Keratinocyte (primary cell): ENCODE data around the gene CPNE7. TPM values are rescaled to one million over a fixed set of nuclear protein-coding genes. Genes with fewer than 3 reads are reported as not detected.

ENCODE experiments used
- DNase-seq: peaks from one replicate; pipeline ENCODE4 v3.0.0-alpha.2; 2011; ENCODE audit warnings: low read depth, missing footprints, low spot score
- FAIRE-seq: peaks from 2 replicates; lab custom pipeline; 2011; peaks lifted over from hg19 to GRCh38; lab: Jason Lieb, UNC
- H2AFZ ChIP-seq: 2 replicates; pipeline ENCODE4 v1.6.0; 2012; ENCODE audit warnings: low read length, control low read depth, inconsistent platforms; ENCODE audit not compliant: control insufficient read depth
- H3K27ac ChIP-seq: 2 replicates; pipeline ENCODE4 v1.5.1; 2011; ENCODE audit warnings: low read length; ENCODE audit not compliant: control insufficient read depth, insufficient read depth
- H3K27me3 ChIP-seq: 3 replicates; pipeline ENCODE4 v1.6.0; 2011; ENCODE audit warnings: low read length; ENCODE audit not compliant: control insufficient read depth, insufficient read depth; ENCODE audit errors: extremely low read depth
- H3K36me3 ChIP-seq, 2 experiments: 2 replicates in 1 of 2; 3 replicates in 1 of 2; pipeline ENCODE4 v1.5.1; 2011; ENCODE audit warnings: low read length in 2 of 2, mild to moderate bottlenecking in 1 of 2; ENCODE audit not compliant: control insufficient read depth in 2 of 2, insufficient read depth in 2 of 2; ENCODE audit errors: extremely low read depth in 1 of 2
- H3K4me1 ChIP-seq: 3 replicates; pipeline ENCODE4 v1.5.1; 2011; ENCODE audit warnings: low read length; ENCODE audit not compliant: control insufficient read depth, insufficient read depth; ENCODE audit errors: extremely low read depth
- H3K4me2 ChIP-seq: 3 replicates; pipeline ENCODE4 v1.6.0; 2011; ENCODE audit warnings: low read depth, low read length; ENCODE audit not compliant: control insufficient read depth, insufficient read depth; ENCODE audit errors: extremely low read depth
- H3K4me3 ChIP-seq, 3 experiments: fragments of 200-600 bp in 1 of 3; sonication (generic) in 1 of 3; 2 replicates in 2 of 3; 3 replicates in 1 of 3; pipeline ENCODE4 v1.5.1; 2011 to 2016; ENCODE audit warnings: low read length in 3 of 3, mild to moderate bottlenecking in 3 of 3, control low read depth in 2 of 3, inconsistent platforms in 1 of 3, low read depth in 1 of 3, mixed read lengths in 1 of 3, mixed run types in 1 of 3, moderate library complexity in 1 of 3; ENCODE audit not compliant: control insufficient read depth in 2 of 3, insufficient read depth in 2 of 3; ENCODE audit errors: extremely low read depth in 1 of 3
- H3K79me2 ChIP-seq: 2 replicates; pipeline ENCODE4 v1.6.0; 2012; ENCODE audit warnings: low read length; ENCODE audit not compliant: control insufficient read depth, insufficient read depth
- H3K9ac ChIP-seq: 3 replicates; pipeline ENCODE4 v1.6.0; 2011; ENCODE audit warnings: low read length; ENCODE audit not compliant: control insufficient read depth, insufficient read depth; ENCODE audit errors: extremely low read depth
- H3K9me1 ChIP-seq: 3 replicates; pipeline ENCODE4 v1.6.0; 2011; ENCODE audit warnings: low read length; ENCODE audit not compliant: control insufficient read depth, insufficient read depth; ENCODE audit errors: extremely low read depth
- H3K9me3 ChIP-seq: 2 replicates; pipeline ENCODE4 v1.5.1; 2012; ENCODE audit warnings: low read depth, low read length; ENCODE audit not compliant: control insufficient read depth
- H4K20me1 ChIP-seq: 3 replicates; pipeline ENCODE4 v1.6.0; 2011; ENCODE audit warnings: low read length; ENCODE audit not compliant: control insufficient read depth, insufficient read depth; ENCODE audit errors: extremely low read depth
- CTCF ChIP-seq, 3 experiments: IDR thresholded peaks in 1 of 3; conservative IDR thresholded peaks in 1 of 3; optimal IDR thresholded peaks in 1 of 3; 2 replicates in 2 of 3; 3 replicates in 1 of 3; pipeline versions ENCODE3 to v1.5.1; 2011; ENCODE audit warnings: low read length in 3 of 3, mild to moderate bottlenecking in 3 of 3, moderate library complexity in 2 of 3, control low read depth in 1 of 3, inconsistent platforms in 1 of 3; ENCODE audit not compliant: insufficient read depth in 2 of 3; ENCODE audit errors: extremely low read depth in 1 of 3
- EZH2 ChIP-seq: IDR thresholded peaks from one replicate; pipeline ENCODE4 v1.6.1; 2012; ENCODE audit warnings: inconsistent platforms, mild to moderate bottlenecking, low read length, moderate library complexity
- dilution Hi-C: fragments of 300-500 bp; cut with MboI; formaldehyde crosslinking; loops from one replicate; pipeline ENCODE4 v1.7.0; 2020; ENCODE audit warnings: low sequenced_read_pairs; ENCODE audit not compliant: extremely low pct_ligation_motif_present
- polyA plus RNA-seq, 5 experiments: library from polyadenylated mRNA; depleted of rRNA in 3 of 5; stranded (reverse) in 3 of 5; stranded (forward) in 1 of 5; unstranded in 1 of 5; fragments of >200 nt; gene quantifications; 1 replicate in 1 of 5; 2 replicates in 3 of 5; 3 replicates in 1 of 5; pipeline versions ENCODE4 v1.2.1 to v1.2.3, GENCODE V29; 2011 to 2012; ENCODE audit warnings: missing spikeins in 2 of 5, low read depth in 1 of 5, low replicate concordance in 1 of 5

CPNE7 gene
- polyA plus RNA-seq, 1 donor (not counting 4 experiments of a cell fraction or from before 2014, with no cell fraction given): 9.1 TPM

- no peak overlapping the region for H2AFZ ChIP-seq
- DNase-seq (no peak), FAIRE-seq (no peak)
- H3K9me3 ChIP-seq: no peaks in the 10 kb centered on the region
- H3K9me1 ChIP-seq: peaks cover 13% of the 10 kb centered on the region
- H3K4me3 ChIP-seq: peak overlapping the region; percentile 78 to 100 (median 97)
- H3K79me2 ChIP-seq: peaks cover 39% of the 10 kb centered on the region
- TF ChIP-seq EZH2 (no peak), CTCF (optimal IDR thresholded peaks at IDR 0.05 in 1 of 3, IDR thresholded peaks at IDR 0.05 in 1 of 3, conservative IDR thresholded peaks at IDR 0.05 in 1 of 3; ENCODE audit: extremely low read depth in 1 of 3, insufficient read depth in 2 of 3, low read length in 3 of 3) (no peak)
- H3K4me2 ChIP-seq: peak overlapping the region; percentile 99
- dilution Hi-C loops: no loop called here
- no peaks in the 10 kb centered on the region for H3K27me3 ChIP-seq
- H3K4me1 ChIP-seq: peaks cover 52% of the 10 kb centered on the region
- peaks cover 20 to 41% of the 10 kb centered on the region in 2 experiments for H3K36me3 ChIP-seq
- peak overlapping the region; percentile 97 for H3K27ac ChIP-seq
- peak overlapping the region; percentile 97 for H3K9ac ChIP-seq
- H4K20me1 ChIP-seq: peaks cover 47% of the 10 kb centered on the region
Observed at GRCh38 chr16:89561142-89561883, 14.2 kb upstream of the CPNE7 start.

- FAIRE-seq: no peak
- TF ChIP-seq CTCF (optimal IDR thresholded peaks at IDR 0.05 in 1 of 3, IDR thresholded peaks at IDR 0.05 in 1 of 3, conservative IDR thresholded peaks at IDR 0.05 in 1 of 3; ENCODE audit: extremely low read depth in 1 of 3, insufficient read depth in 2 of 3, low read length in 3 of 3) (no peak), EZH2 (no peak)
- dilution Hi-C loops: no loop called here
Observed at GRCh38 chr16:89561884-89562599, 13.5 kb upstream of the CPNE7 start.

More at GRCh38 chr16:89561884-89562599, 13.5 kb upstream of the CPNE7 start:
- Histone ChIP-seq H3K4me3 (peak overlapping the region; percentile 78 to 100 (median 97)), H3K4me2 (peak overlapping the region; percentile 99), H3K9ac (peak overlapping the region; percentile 97), H3K36me3 (peaks cover 20 to 41% of the 10 kb centered on the region in 2 experiments), H3K27me3 (no peaks in the 10 kb centered on the region), H3K27ac (peak overlapping the region; percentile 97), H4K20me1 (peaks cover 48% of the 10 kb centered on the region), H3K79me2 (peaks cover 39% of the 10 kb centered on the region), H3K9me3 (no peaks in the 10 kb centered on the region), H3K9me1 (peaks cover 13% of the 10 kb centered on the region), H3K4me1 (peaks cover 52% of the 10 kb centered on the region), H2AFZ (no peak overlapping the region)
- DNase-seq: no peak
